ENCODE measurements around the gene TRERF1.

DNA sequence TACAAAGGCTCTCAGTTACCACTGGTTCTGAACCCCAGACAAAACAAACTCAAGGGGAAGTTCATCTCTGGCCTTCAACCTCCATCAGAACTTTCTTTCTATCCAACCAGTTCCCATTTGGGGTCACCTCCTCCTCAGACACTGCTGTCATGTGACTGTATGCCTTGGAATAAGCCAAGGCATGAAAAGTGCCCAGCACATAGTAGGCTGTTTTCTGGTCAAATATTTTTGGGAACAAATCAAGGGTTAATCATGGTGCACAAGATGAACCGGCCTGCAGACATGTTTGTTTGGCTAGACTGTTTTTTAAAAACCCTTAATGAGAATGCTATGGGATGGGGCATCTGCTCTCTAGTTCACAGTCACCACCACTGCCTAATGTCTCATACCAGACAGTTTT is 185.2 kb downstream of the TRERF1 start:
- TF ChIP-seq SUZ12 (IDR thresholded peaks at IDR 0.05; ENCODE audit: extremely low read depth, insufficient read depth, insufficient read length), result no peak
- TF ChIP-seq ZNF274 (IDR thresholded peaks at IDR 0.05; ENCODE audit: low read depth, low read length), result no peak

Measured in NT2/D1 (cell line).